ENCODE results near the gene ZC3H4.
"Not testable (repeated sequence)": the region's sequence is repeated elsewhere in the genome, so short reads cannot be mapped to it uniquely, and the experiment has no call there.

The ZC3H4 gene

DNA sequence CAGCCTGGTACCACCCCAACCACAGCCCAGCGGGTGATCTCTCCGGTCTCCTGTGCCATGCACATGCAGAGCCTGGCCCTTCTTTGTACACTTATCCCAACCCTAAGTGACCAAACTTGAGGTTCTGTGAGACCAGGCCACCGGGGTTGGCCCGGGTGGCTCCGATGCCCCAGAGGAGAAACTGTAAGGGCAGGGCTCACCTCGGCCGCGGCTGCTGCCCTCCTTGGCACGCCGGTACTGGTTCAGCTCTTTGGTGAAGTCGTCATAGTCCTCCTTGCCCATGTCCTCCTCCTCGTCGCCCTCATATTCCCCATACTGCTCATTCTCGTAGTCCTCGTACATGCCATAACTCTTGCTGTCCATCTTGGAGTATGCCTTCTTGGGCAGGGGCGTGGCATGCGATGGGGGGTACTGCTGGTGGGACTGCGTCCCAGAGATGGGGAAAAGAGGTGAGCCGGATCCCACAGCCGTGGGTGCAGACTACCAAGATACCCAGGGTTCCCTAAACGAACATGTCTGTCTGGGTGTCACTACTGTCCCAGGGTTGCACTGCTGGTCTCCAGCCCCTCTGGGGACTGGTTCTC, 23.7 kb downstream of the ZC3H4 start:
- no peaks in the 10 kb centered on the region for H3K9me3 Mint-ChIP-seq
- peaks cover 19% of the 10 kb centered on the region for H3K4me1 Mint-ChIP-seq (ENCODE audit: low read depth)
- H3K36me3 Mint-ChIP-seq (ENCODE audit: low read depth) = peaks cover 52% of the 10 kb centered on the region
- no peaks in the 10 kb centered on the region for H3K27me3 Mint-ChIP-seq
- no peak overlapping the region for H3K27ac Mint-ChIP-seq
- H3K4me3 Mint-ChIP-seq = no peak overlapping the region

DNA sequence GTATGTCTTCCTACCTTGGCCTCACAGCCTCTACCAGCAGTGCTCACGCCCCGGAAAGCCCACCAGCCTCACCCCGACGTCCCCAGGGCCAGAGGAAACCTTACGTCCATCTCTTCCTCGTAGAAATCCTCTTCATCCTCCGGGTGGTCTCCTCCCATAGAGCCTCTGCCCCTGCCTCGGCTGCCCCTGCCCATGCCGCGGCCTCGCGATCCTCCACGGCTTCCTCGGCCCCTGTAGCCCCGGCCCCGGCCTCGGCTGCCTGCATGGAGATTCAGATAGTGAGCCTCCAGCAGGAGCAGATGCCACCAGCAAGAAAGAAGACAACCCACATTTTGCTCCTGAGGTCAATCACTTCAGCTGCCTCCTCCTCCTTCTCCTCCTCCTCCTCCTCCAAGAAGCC, 27.3 kb downstream of the ZC3H4 start:
- Mint-ChIP-seq H3K27ac (no peak overlapping the region), H3K36me3 (ENCODE audit: low read depth) (peaks cover 65% of the 10 kb centered on the region), H3K9me3 (no peaks in the 10 kb centered on the region), H3K27me3 (no peaks in the 10 kb centered on the region), H3K4me1 (ENCODE audit: low read depth) (no peaks in the 10 kb centered on the region), H3K4me3 (no peak overlapping the region)

DNA sequence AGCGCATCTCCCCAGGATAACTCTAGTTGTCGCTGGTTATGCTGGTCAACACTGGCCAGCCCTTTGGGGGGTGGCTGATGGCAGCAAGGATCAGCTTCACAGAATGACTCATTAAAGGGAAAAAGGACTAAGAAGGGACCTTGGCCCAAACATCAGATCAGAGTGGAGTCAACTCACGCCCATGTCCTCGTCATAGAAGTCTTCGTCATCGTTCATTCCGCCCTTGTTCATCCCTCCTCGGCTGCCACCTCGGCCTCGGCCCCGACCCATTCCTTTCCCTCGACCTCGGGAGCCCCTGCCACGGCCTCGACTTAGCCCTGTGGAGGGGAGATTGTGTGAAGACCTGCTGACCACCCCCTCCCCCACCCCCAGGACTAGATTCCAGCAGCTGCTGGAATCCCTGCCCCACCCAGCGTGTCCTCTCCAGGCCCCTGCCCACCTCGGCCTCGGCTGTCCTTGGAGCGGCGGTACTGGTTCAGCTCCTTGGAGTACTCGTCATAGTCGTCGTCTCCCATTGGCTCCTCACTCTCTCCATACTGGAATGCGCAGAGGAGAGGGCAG, 28.6 kb downstream of the ZC3H4 start:
- Mint-ChIP-seq H3K36me3 (ENCODE audit: low read depth) (peaks cover 62% of the 10 kb centered on the region), H3K27ac (no peak overlapping the region), H3K4me3 (no peak overlapping the region), H3K27me3 (no peaks in the 10 kb centered on the region), H3K4me1 (ENCODE audit: low read depth) (no peaks in the 10 kb centered on the region), H3K9me3 (no peaks in the 10 kb centered on the region)

DNA sequence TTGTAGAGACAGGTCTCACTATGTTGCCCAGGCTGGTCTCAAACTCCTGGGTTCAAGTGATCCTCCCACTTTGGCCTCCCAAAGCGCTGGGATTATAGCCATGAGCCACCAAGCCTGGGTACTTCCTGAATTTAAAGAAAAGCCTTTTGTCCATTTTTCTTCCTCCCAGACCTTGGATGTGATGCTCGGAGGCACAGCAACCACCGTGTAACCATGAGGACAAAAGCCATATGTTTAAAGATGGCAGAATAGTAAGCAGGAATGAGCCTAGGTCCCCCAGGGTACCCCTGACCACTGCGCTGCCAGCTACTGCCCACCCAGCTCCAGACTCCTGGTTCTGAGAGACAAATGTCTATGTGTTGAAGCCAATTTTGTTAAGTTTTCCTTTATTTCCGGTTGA, 31.1 kb downstream of the ZC3H4 start:
- Mint-ChIP-seq H3K4me1 (ENCODE audit: low read depth) (no peaks in the 10 kb centered on the region), H3K27me3 (no peaks in the 10 kb centered on the region), H3K36me3 (ENCODE audit: low read depth) (peaks cover 50% of the 10 kb centered on the region), H3K9me3 (no peaks in the 10 kb centered on the region), H3K4me3 (no peak overlapping the region), H3K27ac (no peak overlapping the region)

DNA sequence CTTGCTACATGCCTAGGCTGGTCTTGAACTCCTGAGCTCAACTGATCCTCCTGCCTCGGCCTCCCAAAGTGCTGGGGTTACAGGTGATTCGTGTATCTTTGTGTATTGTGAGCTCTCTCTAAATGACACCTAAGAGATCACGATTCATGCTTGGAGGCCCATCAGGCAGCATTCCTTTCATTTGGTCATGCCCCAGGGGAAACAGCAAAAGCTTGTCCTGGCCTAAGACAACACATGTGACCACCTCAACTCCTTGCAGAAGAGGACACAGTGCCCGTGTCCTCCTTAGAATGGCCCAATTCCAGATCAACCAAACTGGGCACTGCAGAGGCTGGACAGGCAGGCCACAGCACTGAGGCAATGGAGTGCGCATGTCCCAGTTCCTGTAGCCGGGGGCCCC, 32.5 kb downstream of the ZC3H4 start:
- no peaks in the 10 kb centered on the region for H3K27me3 Mint-ChIP-seq
- H3K4me3 Mint-ChIP-seq = no peak overlapping the region
- no peaks in the 10 kb centered on the region for H3K9me3 Mint-ChIP-seq
- H3K4me1 Mint-ChIP-seq (ENCODE audit: low read depth) = no peaks in the 10 kb centered on the region
- H3K27ac Mint-ChIP-seq = no peak overlapping the region
- peaks cover 53% of the 10 kb centered on the region for H3K36me3 Mint-ChIP-seq (ENCODE audit: low read depth)

DNA sequence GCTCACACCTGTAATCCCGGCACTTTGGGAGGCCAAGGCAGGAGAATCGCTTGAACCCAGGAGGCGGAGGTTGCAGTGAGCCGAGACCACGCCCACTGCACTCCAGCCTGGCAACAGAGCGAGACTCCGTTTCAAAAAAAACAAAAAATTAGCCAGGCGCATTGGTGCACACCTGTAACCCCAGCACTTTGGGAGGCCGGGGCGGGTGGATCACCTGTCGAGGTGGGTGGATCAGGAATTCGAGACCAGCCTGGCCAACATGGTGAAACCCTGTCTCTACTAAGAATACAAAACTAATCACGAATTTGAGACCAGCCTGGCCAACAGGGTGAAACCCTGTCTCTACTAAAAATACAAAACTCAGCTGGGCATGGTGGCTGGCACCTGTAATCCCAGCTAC, 35.2 kb downstream of the ZC3H4 start:
- H3K4me3 Mint-ChIP-seq; H3K4me1 Mint-ChIP-seq (ENCODE audit: low read depth); H3K9me3 Mint-ChIP-seq; H3K27ac Mint-ChIP-seq; H3K27me3 Mint-ChIP-seq: not testable (repeated sequence)
- peaks cover 48% of the 10 kb centered on the region for H3K36me3 Mint-ChIP-seq (ENCODE audit: low read depth)

DNA sequence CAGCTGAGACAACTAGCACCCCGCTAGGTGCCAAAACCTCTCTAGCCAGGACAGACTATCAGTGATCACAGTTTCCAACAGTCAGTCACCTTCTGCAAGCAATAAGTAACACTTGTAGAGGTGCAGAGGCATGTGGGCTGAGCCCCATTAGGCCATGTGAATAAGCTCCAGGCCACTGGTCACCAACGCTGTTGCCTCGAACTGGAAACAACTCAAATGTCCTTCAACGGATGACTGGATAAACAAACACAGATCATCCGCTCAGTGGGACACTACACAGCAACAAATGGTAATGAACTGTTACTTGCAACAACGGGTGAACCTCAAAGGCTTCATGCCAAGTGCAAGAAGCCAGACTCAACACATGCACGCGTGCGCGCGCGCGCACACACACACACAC, 37.6 kb downstream of the ZC3H4 start:
- no peaks in the 10 kb centered on the region for H3K9me3 Mint-ChIP-seq
- no peak overlapping the region for H3K27ac Mint-ChIP-seq
- H3K4me3 Mint-ChIP-seq = no peak overlapping the region
- H3K36me3 Mint-ChIP-seq (ENCODE audit: low read depth) = peaks cover 40% of the 10 kb centered on the region
- H3K27me3 Mint-ChIP-seq = no peaks in the 10 kb centered on the region
- H3K4me1 Mint-ChIP-seq (ENCODE audit: low read depth) = no peaks in the 10 kb centered on the region

DNA sequence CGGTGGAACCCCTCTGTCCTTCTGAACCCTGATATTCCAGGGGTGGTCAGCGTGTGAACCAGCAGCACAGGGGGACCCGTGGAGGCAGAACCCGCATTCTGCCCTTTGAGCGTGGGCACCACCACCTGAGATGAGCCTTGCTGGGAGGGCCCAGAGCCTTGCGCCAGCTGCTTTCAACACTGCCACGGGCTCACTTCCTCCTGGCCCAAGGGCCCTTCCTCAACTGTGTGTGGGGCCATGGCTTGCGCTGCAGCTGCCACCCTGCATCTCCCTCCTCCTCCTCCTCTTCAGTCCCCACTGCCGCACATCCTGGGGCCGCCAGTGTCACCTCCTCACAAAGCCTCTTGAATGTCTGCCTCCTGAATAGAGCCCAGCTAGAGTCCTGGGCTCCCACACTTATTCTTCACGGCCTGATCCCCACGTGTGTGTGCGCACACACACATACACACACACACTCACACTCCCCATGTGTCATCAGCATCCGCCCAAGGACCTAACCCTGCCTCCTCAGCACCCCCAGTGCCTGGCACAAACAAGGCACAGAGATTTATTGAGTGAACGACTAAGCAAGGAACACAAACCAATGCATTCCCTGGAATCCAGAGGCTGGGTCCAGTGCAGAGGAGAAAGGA, 38.3 kb downstream of the ZC3H4 start:
- Mint-ChIP-seq H3K27ac (peak overlapping the region; percentile 10), H3K9me3 (no peaks in the 10 kb centered on the region), H3K36me3 (ENCODE audit: low read depth) (peaks cover 43% of the 10 kb centered on the region)

DNA sequence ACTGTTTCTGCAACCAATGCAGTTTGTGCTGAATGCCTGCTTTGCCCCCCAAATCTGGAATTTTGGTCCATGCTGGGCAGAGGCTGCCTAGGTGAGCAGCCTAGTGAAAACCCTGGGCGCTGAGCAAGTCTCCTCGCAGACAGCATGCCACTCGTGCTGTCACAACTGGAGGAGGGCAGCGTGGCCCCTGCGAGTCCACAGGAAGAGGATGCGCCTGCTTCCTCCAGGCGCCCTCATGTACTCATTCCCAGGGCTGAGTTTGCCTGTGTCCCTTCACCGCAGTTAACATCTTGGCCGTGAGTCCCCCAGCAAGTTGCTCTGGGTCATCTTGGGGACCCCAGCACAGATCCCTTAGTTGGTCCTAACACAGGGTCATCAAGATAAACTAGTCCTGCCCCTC, 39.0 kb downstream of the ZC3H4 start:
- no peaks in the 10 kb centered on the region for H3K9me3 Mint-ChIP-seq
- H3K27ac Mint-ChIP-seq = no peak overlapping the region
- H3K4me3 Mint-ChIP-seq = no peak overlapping the region
- no peaks in the 10 kb centered on the region for H3K4me1 Mint-ChIP-seq (ENCODE audit: low read depth)
- no peaks in the 10 kb centered on the region for H3K27me3 Mint-ChIP-seq
- peaks cover 47% of the 10 kb centered on the region for H3K36me3 Mint-ChIP-seq (ENCODE audit: low read depth)

More for the DNA sequence above, 38.3 kb downstream of the ZC3H4 start:
- Mint-ChIP-seq H3K4me3 (no peak overlapping the region), H3K4me1 (ENCODE audit: low read depth) (no peaks in the 10 kb centered on the region), H3K27me3 (no peaks in the 10 kb centered on the region)

DNA sequence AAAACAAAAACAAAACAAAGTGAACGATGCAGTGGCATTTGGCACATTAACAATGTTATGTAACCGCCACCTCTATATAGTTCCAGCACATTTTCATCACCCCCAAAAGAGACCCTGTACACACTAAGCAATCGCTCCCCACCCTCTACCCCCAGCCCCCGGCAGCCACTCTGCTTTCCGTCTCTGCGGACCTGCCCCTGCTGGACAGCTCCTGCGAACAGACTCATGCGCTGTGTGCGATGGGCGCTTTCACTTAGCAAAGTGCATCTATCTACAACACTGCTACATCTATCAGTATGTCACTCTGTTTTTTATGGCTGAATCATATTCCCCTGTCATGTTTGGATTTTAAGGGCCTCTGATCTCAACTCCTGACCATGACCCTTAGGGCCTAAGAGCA, 40.0 kb downstream of the ZC3H4 start:
- H3K4me1 Mint-ChIP-seq (ENCODE audit: low read depth) = no peaks in the 10 kb centered on the region
- no peak overlapping the region for H3K4me3 Mint-ChIP-seq
- no peak overlapping the region for H3K27ac Mint-ChIP-seq
- H3K9me3 Mint-ChIP-seq = no peaks in the 10 kb centered on the region
- H3K27me3 Mint-ChIP-seq = no peaks in the 10 kb centered on the region
- peaks cover 47% of the 10 kb centered on the region for H3K36me3 Mint-ChIP-seq (ENCODE audit: low read depth)

DNA sequence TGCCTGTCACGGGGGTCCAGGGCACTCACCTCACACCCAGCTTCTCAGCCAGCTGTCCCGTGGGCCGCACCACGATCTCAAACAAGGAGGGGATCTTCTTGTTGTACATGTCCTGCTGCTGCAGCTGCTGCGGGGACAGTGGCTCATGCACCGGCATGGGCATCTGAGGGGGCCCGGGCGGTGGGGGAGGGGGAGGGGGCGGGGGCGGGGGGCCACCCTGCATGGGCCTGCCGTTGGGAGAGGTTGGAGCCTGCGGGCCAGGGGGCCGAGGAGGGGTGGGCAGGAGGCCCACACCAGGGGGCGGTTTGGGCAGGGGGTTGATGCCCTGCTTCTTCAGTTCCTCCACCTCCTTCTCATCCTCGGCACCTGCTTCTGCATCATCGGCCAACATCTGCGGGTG, 41.3 kb downstream of the ZC3H4 start:
- no peaks in the 10 kb centered on the region for H3K27me3 Mint-ChIP-seq
- H3K27ac Mint-ChIP-seq = no peak overlapping the region
- H3K4me3 Mint-ChIP-seq = no peak overlapping the region
- H3K9me3 Mint-ChIP-seq = no peaks in the 10 kb centered on the region
- peaks cover 48% of the 10 kb centered on the region for H3K36me3 Mint-ChIP-seq (ENCODE audit: low read depth)
- H3K4me1 Mint-ChIP-seq (ENCODE audit: low read depth) = no peaks in the 10 kb centered on the region

DNA sequence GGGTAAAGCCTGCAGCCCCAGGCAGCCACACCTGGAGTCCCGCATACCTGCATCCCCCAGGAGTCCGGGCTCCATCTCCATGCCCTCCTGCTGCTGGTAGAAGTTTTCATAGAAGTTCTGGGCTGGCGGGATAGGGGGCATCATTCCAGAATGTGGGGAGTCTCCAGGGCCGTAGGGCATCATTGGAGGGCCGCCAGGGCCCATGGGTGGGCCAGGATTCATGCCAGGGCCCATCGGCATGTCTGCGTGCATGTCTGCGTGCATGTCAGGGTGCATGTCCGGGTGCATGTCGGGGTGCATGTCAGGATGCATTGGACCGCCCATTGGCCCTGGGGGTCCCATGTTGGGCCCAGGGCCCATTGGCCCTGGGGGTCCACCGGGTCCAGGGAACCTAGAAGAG, 41.8 kb downstream of the ZC3H4 start:
- H3K4me3 Mint-ChIP-seq = no peak overlapping the region
- H3K27me3 Mint-ChIP-seq = no peaks in the 10 kb centered on the region
- no peaks in the 10 kb centered on the region for H3K9me3 Mint-ChIP-seq
- no peaks in the 10 kb centered on the region for H3K4me1 Mint-ChIP-seq (ENCODE audit: low read depth)
- peaks cover 43% of the 10 kb centered on the region for H3K36me3 Mint-ChIP-seq (ENCODE audit: low read depth)
- no peak overlapping the region for H3K27ac Mint-ChIP-seq

DNA sequence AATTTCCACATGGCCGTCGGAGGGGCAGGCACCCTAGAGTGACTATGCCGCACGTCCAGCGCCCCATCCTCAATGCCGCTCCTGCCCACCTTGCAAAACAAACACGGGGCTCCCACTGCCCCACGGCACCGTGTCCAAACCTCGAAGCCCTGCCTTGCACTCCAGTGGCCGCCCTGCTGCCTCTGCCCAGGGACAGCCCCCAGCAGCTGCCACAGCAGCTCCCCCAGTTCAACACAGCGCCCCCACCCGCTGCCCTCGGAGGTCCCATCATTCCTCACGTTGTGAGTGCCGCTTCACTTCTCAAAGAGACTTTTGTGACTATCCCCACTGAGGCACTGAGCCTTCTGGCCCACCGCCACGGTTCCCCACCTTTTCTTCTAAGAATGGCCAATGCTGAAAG, 42.8 kb downstream of the ZC3H4 start:
- Mint-ChIP-seq H3K4me1 (ENCODE audit: low read depth) (no peaks in the 10 kb centered on the region), H3K9me3 (no peaks in the 10 kb centered on the region), H3K27ac (no peak overlapping the region), H3K36me3 (ENCODE audit: low read depth) (peaks cover 35% of the 10 kb centered on the region), H3K4me3 (no peak overlapping the region), H3K27me3 (no peaks in the 10 kb centered on the region)

DNA sequence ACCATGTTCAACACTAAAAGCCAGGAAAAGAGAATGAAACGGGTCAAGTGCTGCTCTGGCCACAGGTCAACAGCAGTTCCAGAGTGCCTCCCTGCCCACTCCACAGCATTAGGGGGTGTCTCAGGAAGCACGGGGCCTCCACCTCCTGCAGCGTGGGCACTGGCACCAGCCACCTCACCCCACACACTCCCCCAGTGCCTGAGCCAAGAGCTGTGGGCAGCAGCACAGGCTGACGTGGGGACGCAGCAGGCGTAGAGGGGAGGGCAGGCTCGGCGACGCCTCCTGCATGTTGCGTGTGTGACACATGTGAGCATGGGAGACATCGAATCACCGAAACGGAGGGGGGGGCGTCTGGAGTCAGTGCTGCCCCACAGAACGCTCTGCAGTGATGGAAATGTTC, 43.8 kb downstream of the ZC3H4 start:
- H3K36me3 Mint-ChIP-seq (ENCODE audit: low read depth) = peaks cover 33% of the 10 kb centered on the region

DNA sequence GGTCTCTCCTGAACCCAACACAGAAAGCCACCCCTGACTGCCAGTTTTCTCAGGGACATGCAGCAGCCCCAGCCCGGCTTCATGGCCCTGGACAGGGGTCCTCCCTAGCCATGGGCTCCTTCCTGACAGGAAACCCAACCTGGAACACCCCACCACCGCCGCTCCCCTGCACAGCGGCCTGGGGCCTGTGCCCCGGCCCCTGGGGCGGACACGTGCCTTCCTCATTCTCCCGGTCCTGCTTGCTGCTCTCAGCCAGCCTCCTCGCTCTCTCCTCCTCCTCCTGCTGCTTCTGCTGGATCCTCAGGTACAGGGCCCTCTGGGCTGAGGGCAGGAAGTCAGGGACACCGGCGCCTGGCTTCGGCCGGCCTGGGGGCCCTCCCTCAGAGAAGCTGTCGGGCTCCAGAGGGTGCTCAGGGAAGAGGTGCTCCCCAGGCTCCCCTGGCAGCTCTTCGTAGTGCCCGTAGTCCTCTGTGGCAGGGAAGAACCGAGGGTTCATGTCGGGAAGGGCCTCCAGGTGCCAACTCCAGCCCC, 44.6 kb downstream of the ZC3H4 start:
- Mint-ChIP-seq H3K27me3 (no peaks in the 10 kb centered on the region), H3K4me1 (ENCODE audit: low read depth) (no peaks in the 10 kb centered on the region), H3K36me3 (ENCODE audit: low read depth) (peaks cover 39% of the 10 kb centered on the region), H3K4me3 (no peak overlapping the region), H3K9me3 (no peaks in the 10 kb centered on the region), H3K27ac (no peak overlapping the region)

More for the DNA sequence above, 43.8 kb downstream of the ZC3H4 start:
- H3K4me3 Mint-ChIP-seq = no peak overlapping the region
- H3K27me3 Mint-ChIP-seq = no peaks in the 10 kb centered on the region
- no peaks in the 10 kb centered on the region for H3K9me3 Mint-ChIP-seq
- no peak overlapping the region for H3K27ac Mint-ChIP-seq
- H3K4me1 Mint-ChIP-seq (ENCODE audit: low read depth) = no peaks in the 10 kb centered on the region

DNA sequence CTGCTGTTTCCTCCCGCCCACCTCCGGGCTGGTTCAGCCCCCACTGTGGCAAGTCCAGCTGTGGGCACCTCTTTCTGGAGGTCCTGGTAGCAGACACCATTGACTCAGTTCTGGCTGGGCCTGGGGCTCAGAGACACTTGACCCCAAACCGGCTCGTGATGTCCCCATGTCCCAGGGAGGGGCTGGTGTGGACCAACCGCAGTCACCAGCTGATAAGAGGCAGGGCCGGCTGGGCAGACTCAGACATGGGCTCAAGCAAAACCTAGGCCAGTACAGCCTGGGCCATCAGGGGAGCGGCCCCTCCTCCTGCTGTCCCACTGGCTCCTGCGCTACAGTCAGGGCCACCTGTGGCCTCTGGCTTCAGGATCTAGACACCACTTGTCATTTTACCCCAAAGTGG, 45.3 kb downstream of the ZC3H4 start:
- Mint-ChIP-seq H3K4me3 (no peak overlapping the region), H3K36me3 (ENCODE audit: low read depth) (peaks cover 40% of the 10 kb centered on the region), H3K4me1 (ENCODE audit: low read depth) (no peaks in the 10 kb centered on the region), H3K27me3 (no peaks in the 10 kb centered on the region), H3K9me3 (no peaks in the 10 kb centered on the region), H3K27ac (no peak overlapping the region)
